ENCODE measurements around the gene RAB9A. TPM values are rescaled to one million over a fixed set of nuclear protein-coding genes. Genes with fewer than 3 reads are reported as not detected.

The RAB9A gene
- total and polyA plus RNA-seq, 2 donors (not counting 3 experiments of a cell fraction or from before 2014, with no cell fraction given) = 11.5 to 19.2 TPM

DNA sequence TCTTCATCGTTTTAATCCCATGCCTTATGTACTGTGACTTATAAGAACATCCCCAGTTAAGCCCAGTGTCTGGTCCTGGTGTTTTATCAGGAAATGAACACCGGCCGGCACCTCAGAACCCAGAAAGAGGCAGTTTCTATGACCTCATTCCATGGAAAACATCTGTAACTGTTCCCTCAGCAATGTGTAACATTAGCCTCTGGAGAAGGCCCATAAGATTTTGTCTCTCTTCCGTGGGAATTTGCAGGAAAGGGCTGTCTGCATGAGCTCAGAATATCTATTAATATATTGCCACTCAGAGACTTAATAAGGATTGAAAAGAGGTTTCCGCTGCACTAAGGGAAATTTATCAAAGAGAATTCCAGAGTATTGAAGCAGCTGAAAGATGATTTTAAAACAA is 39.1 kb upstream of the RAB9A start:
- dilution Hi-C loops (cut with MboI; ENCODE audit: extremely low pct_ligation_motif_present, low sequenced_read_pairs) = no loop called here
- DNase-seq (ENCODE audit: low read depth, low spot score) (no peak), FAIRE-seq (no peak)
- Histone ChIP-seq H3K9me3 (replicated peaks; ENCODE audit: control insufficient read depth, insufficient read depth, low read length) (no peaks in the 10 kb centered on the region), H3K4me1 (ENCODE audit: control insufficient read depth, extremely low read depth, insufficient read depth, low read length) (peaks cover 10% of the 10 kb centered on the region), H3K36me3 (ENCODE audit: control insufficient read depth in 2 of 2, extremely low read depth in 1 of 2, insufficient read depth in 2 of 2, low read length in 2 of 2) (no peaks in the 10 kb centered on the region), H4K20me1 (replicated peaks; ENCODE audit: control insufficient read depth, extremely low read depth, insufficient read depth, low read length) (no peaks in the 10 kb centered on the region), H3K4me3 (replicated peaks in 1 of 3; ENCODE audit: insufficient read depth in 1 of 3, low read depth in 1 of 3, low read length in 3 of 3) (no peak overlapping the region), H3K9me1 (replicated peaks; ENCODE audit: control insufficient read depth, extremely low read depth, insufficient read depth, low read length) (no peaks in the 10 kb centered on the region), H2AFZ (ENCODE audit: low read depth, low read length) (no peak overlapping the region), H3K27ac (ENCODE audit: insufficient read depth, low read depth, low read length) (no peak overlapping the region), H3K9ac (replicated peaks; ENCODE audit: extremely low read depth, insufficient read depth, low read length) (no peak overlapping the region), H3K27me3 (ENCODE audit: control insufficient read depth in 2 of 2, insufficient read depth in 2 of 2, low read length in 2 of 2) (no peaks in the 10 kb centered on the region), H3K4me2 (ENCODE audit: insufficient read depth, low read length) (no peak overlapping the region), H3K79me2 (ENCODE audit: control insufficient read depth, insufficient read depth, low read length) (no peaks in the 10 kb centered on the region)
- TF ChIP-seq FOS (IDR thresholded peaks at IDR 0.05; ENCODE audit: borderline replicate concordance, insufficient read depth, low read length) = no peak
- ChIA-PET POLR2A (no interaction called here), CTCF (no interaction called here)
- no TSS peak for BruUV-seq (replicated peaks)
- intact Hi-C loops (cut with micrococcal nuclease) = no loop called here

DNA sequence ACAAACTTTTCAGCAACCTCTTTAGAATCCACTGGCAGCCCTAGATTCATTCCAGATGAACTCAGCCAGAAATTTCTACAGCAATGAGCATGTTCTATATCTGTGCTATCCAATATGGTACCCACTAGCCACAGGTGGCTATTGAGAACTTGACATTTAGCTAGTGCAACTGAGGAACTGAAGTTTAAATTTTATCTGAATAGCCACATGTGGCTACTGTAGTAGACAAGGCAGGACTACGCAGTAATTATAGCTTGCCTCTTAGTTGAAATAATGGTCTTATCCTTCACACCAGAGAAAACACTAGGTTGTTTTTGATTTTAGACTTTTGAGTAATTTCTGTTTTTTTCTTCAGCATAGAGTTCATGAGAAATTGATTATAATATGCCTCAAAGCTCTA is 38.6 kb upstream of the RAB9A start:
- Histone ChIP-seq H3K9me1 (replicated peaks; ENCODE audit: control insufficient read depth, extremely low read depth, insufficient read depth, low read length) (no peaks in the 10 kb centered on the region), H2AFZ (ENCODE audit: low read depth, low read length) (no peak overlapping the region), H3K4me1 (ENCODE audit: control insufficient read depth, extremely low read depth, insufficient read depth, low read length) (peaks cover 10% of the 10 kb centered on the region), H3K9me3 (replicated peaks; ENCODE audit: control insufficient read depth, insufficient read depth, low read length) (no peaks in the 10 kb centered on the region), H3K9ac (replicated peaks; ENCODE audit: extremely low read depth, insufficient read depth, low read length) (no peak overlapping the region), H4K20me1 (replicated peaks; ENCODE audit: control insufficient read depth, extremely low read depth, insufficient read depth, low read length) (no peaks in the 10 kb centered on the region), H3K27me3 (ENCODE audit: control insufficient read depth in 2 of 2, insufficient read depth in 2 of 2, low read length in 2 of 2) (no peaks in the 10 kb centered on the region), H3K4me3 (replicated peaks in 1 of 3; ENCODE audit: insufficient read depth in 1 of 3, low read depth in 1 of 3, low read length in 3 of 3) (no peak overlapping the region), H3K27ac (ENCODE audit: insufficient read depth, low read depth, low read length) (no peak overlapping the region), H3K36me3 (ENCODE audit: control insufficient read depth in 2 of 2, extremely low read depth in 1 of 2, insufficient read depth in 2 of 2, low read length in 2 of 2) (no peaks in the 10 kb centered on the region), H3K79me2 (ENCODE audit: control insufficient read depth, insufficient read depth, low read length) (no peaks in the 10 kb centered on the region), H3K4me2 (ENCODE audit: insufficient read depth, low read length) (no peak overlapping the region)
- dilution Hi-C loops (cut with MboI; ENCODE audit: extremely low pct_ligation_motif_present, low sequenced_read_pairs) (no loop called here), intact Hi-C loops (cut with micrococcal nuclease) (no loop called here)
- ChIA-PET CTCF (no interaction called here), POLR2A (no interaction called here)
- TF ChIP-seq FOS (IDR thresholded peaks at IDR 0.05; ENCODE audit: borderline replicate concordance, insufficient read depth, low read length) (no peak), POLR2AphosphoS5 (IDR thresholded peaks at IDR 0.05; ENCODE audit: insufficient read depth, low read depth, low read length) (no peak), EZH2 (IDR thresholded peaks at IDR 0.05; ENCODE audit: borderline replicate concordance, low read depth, low read length, severe bottlenecking) (no peak), POLR2A (IDR thresholded peaks at IDR 0.05; ENCODE audit: low read depth, low read length) (no peak), JUN (IDR thresholded peaks at IDR 0.05; ENCODE audit: borderline replicate concordance, insufficient read depth, insufficient read length, low read depth) (no peak), MYC (IDR thresholded peaks at IDR 0.05; ENCODE audit: low read depth, low read length) (no peak), CTCF (IDR thresholded peaks at IDR 0.05; ENCODE audit: extremely low read depth in 1 of 2, insufficient read depth in 1 of 2, low read depth in 1 of 2, low read length in 2 of 2) (no peak), GATA2 (IDR thresholded peaks at IDR 0.05; ENCODE audit: insufficient read depth, insufficient read length, low read depth, low read length) (no peak)
- TF ChIP-seq, protein P1, sequence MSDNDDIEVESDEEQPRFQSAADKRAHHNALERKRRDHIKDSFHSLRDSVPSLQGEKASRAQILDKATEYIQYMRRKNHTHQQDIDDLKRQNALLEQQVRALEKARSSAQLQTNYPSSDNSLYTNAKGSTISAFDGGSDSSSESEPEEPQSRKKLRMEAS (IDR thresholded peaks at IDR 0.05; ENCODE audit: insufficient read depth, insufficient read length) = no peak
- no TSS peak for BruUV-seq (replicated peaks)
- no peak for DNase-seq (ENCODE audit: low read depth, low spot score)
- FAIRE-seq = no peak
